NCI-H69 (cell line): ENCODE measurements around the gene LATS2.
"Not testable (repeated sequence)": the region's sequence is repeated elsewhere in the genome, so short reads cannot be mapped to it uniquely, and the experiment has no call there.

Source experiments
- DNase-seq: peaks from one replicate; lab custom pipeline; 2025; lab: John Stamatoyannopoulos, UW

Gene LATS2

GRCh38 chr13:20991741-20992520 is 69.5 kb downstream of the LATS2 start:
- DNase-seq = no peak

- DNase-seq = no peak
These were observed 70.4 kb downstream of the LATS2 start for GRCh38 chr13:20990910-20991525.

- DNase-seq = no peak
These were observed 71.6 kb downstream of the LATS2 start for GRCh38 chr13:20989656-20990321.

GRCh38 chr13:20988909-20989655 is 72.3 kb downstream of the LATS2 start:
- no peak for DNase-seq

- no peak for DNase-seq
These were observed 73.1 kb downstream of the LATS2 start for GRCh38 chr13:20988033-20988908.

GRCh38 chr13:20987599-20987998 is 73.8 kb downstream of the LATS2 start:
- no peak for DNase-seq

- no peak for DNase-seq
These were observed 76.5 kb downstream of the LATS2 start for GRCh38 chr13:20984879-20985278.

- DNase-seq = no peak
These were observed 78.0 kb downstream of the LATS2 start for GRCh38 chr13:20983386-20983785.

GRCh38 chr13:20981370-20982095 is 79.9 kb downstream of the LATS2 start:
- DNase-seq = no peak

- DNase-seq = no peak
These were observed 80.5 kb downstream of the LATS2 start for GRCh38 chr13:20980899-20981298.

- no peak for DNase-seq
These were observed 81.0 kb downstream of the LATS2 start for GRCh38 chr13:20980430-20980829.

- DNase-seq = no peak
These were observed 84.0 kb downstream of the LATS2 start for GRCh38 chr13:20977394-20977793.

GRCh38 chr13:20974981-20975585 is 86.3 kb downstream of the LATS2 start:
- DNase-seq = no peak

- no peak for DNase-seq
These were observed 87.4 kb downstream of the LATS2 start for GRCh38 chr13:20973886-20974425.

- no peak for DNase-seq
These were observed 88.7 kb downstream of the LATS2 start for GRCh38 chr13:20972731-20973130.

GRCh38 chr13:20969182-20969581 is 92.2 kb downstream of the LATS2 start:
- DNase-seq = no peak

GRCh38 chr13:20968745-20969144 is 92.6 kb downstream of the LATS2 start:
- DNase-seq = no peak

- no peak for DNase-seq
These were observed 94.0 kb downstream of the LATS2 start for GRCh38 chr13:20967340-20967739.

- no peak for DNase-seq
These were observed 96.5 kb downstream of the LATS2 start for GRCh38 chr13:20964904-20965303.

GRCh38 chr13:20961663-20962062 is 99.7 kb downstream of the LATS2 start:
- not testable (repeated sequence) for DNase-seq
